IPS-NIHi7 (cell line): ENCODE results near the gene SETBP1.

Source experiments
- DNase-seq: peaks from one replicate; pipeline ENCODE4 v3.0.0; 2012; ENCODE audit warnings: mixed read lengths; ENCODE audit errors: extremely low spot score

SETBP1 gene

DNA sequence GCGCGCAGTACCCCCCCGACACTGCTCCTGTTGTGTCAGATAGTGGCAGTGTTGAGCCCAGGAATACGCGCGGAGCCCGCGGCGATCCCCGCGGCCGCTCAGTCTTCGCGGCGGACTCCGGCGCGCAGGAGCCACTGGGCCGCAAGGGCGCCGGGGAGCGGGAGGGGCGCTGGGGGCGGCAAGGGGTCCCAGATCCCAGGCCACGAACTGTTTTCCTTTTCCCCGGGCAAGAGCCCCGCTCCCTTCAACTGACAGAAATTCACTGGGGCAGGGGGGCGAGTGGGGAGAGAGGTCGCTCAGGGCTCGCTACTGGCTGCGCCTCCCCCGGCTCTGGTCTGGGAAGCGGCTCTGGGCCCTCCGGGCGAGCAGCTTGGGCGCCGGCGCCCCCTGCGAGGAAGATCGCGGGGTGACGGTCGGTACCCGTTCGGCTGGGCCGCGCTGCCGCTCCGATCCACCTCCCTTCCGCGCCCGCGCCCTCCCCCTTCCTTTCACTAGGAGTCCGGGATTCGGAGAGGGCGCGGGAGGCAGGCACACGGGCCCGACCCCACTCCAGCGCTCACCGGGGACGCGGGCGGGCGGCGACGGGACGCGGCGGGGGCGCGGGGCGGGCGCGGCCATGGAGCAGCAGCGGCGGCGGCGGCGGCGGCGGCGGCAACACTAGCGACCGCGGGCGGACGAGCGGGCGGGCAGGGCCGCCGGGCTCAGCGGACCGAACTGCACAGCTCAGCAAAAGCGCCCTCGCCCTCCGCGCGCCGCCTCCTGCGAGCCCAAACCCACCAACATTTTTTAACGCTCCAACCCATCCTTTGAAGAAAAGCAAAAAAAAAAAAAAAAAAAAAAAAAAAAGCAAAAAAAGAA lies 1.4 kb upstream of the SETBP1 start:
- peak; percentile 85 for DNase-seq

DNA sequence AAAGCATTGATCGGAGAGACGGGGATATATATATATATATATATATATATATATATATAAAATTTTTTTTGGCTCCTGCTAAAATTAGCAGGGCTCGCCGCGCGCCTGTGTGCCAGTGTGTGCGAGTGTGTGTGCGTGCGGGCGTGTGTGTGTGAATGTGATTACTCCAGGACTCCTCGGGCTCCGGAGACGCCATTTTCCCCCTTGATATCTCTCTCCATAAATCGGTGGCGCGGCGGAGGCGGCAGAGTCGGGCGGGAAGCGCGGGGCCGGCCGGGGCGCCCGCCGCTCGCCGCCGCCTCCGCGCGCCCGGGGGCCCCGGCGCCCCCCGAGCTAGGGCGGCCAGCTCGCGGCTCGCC lies 795 bp upstream of the SETBP1 start:
- peak; percentile 41 for DNase-seq

DNA sequence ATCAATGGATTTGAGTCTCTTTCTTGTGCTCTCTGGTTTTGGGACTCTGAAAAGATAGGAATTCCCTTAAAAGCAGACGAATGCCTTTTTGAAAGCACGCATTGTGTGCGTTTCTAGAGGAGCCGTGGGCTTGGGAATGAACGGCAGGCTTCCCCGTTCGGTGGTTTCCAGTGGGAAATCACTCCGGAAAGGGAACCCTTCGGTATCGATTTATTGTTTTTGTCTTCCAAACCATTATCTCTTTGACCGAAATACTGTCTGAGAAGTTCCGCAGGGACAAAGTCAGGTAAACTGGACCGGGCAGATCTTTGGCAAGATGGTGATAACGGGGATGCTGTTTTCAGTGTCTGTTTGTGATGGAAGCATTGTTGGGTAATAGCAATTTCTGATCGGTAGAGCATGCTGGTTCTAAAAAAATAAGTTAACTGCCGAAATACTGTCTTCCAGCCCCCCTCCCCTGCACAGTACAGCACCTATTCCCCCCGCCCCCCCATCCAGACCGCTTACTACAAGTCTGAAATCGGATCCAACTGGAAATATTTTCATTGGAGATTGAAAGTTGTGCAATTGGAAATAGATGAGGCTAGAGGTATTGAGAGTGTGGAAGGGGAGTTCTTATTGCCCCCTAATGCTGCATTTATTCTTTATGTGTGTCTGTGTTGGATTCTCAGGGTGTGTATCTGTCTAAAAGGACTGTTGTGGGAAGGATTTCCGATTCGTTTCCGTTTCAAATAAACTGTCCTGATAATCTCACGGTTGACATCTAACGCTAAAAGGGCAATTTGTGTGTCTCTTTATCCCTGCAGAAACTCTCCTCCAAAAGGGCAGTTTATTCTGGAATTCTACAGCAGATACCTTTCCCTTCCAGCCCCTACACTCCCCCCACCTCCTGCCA lies 635 bp downstream of the SETBP1 start:
- no peak for DNase-seq

DNA sequence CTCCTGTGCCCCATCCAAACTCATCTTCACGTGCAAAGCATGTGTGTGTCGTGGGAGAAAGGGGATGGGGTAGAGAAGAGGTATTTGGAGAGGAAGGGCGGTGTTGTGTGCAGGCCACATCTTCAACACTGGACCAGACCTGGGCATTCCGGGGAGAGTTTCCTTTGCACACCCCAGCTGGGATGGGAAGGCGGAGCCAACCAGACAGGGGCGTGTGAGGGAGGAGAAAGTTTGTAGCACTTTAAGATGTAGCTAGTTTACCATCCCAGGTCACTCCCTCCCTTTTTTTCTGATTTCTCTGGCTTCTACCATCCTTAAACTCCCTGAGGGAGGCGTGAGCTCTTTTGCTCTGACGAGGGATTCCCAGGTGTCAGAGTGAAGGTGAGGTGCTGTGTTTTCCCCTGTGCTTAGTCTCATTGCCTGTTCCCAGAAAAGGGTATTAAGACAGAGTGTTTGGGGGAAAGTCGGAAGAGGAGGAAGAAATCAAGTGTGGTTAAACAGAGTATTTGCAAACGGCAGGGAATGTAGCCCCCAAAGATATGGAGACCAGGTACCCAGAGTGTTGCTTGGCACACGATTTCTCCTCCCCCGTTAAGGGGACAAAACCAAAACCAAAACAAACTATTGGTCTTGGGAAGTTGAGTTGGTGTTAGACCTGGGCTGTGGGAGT lies 1.6 kb downstream of the SETBP1 start:
- DNase-seq: peak; percentile 43

DNA sequence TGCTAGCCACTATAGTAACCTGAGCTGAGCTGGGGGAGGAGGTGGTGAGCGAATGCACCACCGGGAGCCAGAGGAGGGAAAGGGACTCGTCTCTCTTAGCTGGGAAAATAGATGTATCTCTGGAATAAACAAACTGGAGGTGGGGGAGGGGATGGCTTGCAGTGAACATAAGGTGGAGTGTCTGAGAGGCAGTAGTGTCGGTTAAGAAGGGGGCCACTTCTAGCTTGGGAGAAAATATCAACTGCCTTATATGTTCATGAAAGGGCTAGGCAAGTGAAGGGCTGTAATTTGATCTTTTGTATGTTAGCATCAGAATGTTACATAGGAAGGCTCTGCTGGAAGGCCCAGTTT lies 2.2 kb downstream of the SETBP1 start:
- DNase-seq: peak; percentile 62

DNA sequence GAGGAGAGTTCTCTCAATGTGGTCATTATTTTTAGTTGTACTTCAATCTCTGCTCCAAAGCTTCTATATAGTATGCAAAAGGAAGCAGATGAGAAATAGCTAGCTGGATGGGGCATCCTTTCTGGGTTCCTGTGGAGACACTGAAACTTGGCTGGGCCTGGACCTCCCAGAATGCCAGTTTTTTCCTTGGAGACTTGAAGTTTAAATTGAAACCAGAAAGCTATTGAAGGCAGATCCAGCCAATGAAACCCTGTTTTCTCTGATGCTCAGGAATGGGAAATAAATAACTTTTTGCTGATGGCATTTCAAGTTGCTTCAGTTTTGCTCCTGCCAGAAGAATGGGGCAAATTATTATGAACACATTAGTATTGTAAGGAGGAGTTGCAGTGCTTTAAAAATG lies 2.9 kb downstream of the SETBP1 start:
- DNase-seq: no peak

DNA sequence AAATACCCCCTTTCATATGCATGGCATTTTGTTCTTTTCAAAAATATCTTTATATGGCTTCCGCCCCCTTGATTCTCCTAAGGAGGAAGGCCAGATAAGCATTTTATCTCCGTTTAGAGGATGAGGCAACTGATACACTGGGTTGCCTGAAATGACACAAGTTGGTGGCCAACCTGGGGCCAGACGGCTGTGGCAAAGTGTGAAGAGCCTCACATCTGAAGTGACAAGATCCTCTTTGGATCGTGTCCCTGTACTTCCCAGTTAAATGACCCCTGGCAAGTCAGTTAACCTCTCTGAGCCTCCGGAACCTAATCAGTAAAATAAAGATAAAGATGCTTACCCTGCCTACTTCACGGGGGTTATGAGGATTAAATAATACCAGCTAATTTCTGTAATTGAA lies 4.6 kb downstream of the SETBP1 start:
- no peak for DNase-seq

DNA sequence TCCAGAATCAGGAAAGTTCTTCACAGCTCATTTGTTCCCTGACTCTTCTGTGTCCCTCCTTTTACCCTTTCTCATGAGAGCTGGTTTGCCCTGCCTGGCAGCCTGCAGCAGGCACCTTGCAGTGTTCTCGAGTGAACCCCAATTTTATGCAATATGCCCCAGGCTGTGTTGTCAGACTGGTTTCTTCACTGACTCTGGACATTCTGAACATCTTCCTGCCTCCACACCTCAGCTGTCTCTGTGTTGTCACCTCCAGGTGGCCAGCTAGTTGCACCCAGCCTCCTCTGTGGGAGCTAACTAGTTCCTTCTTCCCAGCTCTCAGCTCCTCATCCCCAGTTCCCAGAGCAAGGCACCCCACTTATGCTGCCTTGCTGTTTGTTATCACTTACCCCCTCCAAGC lies 5.5 kb downstream of the SETBP1 start:
- no peak for DNase-seq

DNA sequence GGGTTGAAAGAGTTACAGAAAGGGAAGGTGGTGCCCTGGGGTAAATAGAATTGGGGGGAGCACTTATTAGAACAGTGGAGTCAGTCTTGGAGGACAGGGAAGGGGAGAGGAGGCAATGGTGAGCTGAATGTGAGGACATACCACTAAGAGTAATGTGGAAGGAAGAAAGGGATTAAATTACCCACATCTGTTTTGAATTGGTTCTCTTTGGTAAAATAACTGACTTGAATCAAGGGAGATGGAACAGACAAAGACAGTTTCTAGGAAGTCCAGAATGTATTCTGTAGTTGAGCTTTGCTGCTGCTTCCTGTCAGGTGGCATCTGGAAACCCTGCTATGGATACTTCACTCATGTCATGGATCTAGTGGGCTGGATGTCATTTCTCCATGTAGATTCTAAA lies 6.7 kb downstream of the SETBP1 start:
- no peak for DNase-seq

DNA sequence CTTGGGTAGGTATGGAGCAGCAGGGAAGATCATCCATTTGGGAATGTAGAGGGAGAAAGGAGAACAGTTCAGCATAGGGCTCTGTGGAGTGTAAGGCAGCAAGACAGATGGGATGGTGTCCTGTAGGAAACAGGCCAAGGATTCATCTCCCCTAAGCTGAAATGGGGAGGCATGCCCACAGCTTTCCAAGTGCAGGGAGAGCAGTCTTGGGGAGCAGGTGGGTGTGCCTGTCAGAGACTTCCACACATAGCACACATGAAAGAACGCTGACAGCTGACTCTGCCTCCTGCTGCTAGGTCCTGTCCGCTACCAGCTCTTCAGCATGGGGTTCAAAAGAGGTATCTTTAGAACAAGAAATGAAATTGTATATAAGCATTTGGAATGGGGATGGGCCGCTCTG lies 9.0 kb downstream of the SETBP1 start:
- DNase-seq: no peak

DNA sequence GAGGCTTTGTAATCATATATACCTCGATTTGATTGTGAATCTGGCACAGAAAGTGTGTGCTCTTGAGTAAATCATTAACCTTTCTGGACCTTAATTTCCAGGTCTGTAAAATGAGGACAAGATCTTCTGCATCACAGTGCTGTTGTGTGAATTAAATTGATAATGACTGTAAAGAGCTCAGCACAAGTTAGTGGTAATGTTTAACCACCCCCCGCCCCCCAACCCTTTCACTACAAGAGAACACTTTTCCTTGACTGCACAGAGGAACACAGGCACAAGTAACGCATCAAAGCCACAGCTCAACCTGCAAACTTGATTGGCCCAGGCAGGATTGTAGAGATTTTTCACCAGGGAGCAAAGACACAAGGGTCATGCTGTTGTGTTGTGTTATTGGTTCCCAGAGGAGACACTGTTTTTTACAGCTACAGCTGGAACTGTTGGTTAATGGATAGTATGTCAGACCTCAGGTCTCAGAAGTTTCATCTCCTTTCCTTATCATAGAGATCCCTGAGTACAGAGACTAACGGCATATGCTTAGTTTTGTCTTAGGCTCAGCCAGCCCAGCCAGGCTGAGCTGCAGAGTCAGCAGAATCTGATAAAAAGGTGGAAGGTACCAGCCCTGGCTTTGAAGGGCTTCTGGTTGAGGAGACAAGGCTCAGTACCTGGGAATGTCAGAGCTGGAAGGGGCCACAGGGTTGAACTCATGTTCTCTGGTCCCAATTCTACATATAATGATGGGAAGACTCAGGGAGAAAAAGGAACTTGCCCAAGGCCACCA lies 10.6 kb downstream of the SETBP1 start:
- no peak for DNase-seq

DNA sequence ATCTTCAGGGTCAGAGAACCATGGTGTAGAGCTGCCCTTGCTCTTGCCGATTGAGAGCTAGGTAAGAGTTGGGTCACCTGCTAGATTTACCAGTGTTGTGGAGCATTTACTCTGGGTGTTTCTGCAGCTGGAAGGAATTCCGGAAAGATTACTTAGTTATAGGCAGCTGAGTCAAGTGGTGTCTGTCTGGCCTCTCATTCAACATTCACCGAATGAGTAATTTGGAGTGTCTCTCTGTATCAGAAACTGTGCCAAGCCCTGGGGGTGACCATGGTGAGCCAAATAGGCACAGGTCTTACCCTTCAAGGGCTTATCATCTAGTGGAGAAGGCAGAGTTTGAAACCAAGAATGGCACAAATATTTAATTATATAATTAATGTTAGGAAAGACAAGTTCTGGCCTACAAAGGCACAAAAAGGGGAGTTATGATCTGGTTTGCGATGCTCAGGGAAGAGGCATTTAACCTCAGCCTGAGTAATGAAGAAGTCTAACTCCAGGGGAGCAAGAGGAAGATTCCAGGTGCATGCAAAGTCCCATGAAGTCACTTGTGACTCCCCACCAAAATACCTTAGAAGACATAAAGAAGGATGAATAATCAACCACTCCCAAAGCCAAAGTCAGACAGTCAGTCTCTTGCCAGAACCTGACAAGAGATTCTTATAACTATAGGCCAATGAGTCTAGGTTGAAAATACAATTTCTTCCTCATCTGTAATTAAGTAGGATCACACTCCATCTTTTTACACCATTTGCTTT lies 12.5 kb downstream of the SETBP1 start:
- DNase-seq: no peak

DNA sequence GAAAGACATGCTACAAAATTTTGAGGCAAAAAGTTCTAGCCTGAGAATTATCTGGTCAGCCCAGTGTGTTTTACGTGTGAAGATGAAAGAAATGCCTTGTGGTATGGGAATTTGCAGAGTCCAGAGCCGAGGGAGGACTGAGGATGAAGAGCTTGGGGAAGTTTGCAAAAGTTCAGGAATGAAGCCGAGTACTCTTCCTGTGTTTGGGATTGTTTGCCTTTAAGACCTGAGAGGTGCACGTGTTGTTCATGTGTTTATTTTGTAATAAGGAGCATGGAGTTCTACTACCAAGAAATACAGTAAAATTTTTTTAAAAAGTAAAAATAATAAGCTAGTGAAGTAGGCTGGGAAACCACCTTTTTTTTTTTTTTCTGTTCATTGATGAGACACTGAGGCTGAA lies 14.8 kb downstream of the SETBP1 start:
- no peak for DNase-seq

DNA sequence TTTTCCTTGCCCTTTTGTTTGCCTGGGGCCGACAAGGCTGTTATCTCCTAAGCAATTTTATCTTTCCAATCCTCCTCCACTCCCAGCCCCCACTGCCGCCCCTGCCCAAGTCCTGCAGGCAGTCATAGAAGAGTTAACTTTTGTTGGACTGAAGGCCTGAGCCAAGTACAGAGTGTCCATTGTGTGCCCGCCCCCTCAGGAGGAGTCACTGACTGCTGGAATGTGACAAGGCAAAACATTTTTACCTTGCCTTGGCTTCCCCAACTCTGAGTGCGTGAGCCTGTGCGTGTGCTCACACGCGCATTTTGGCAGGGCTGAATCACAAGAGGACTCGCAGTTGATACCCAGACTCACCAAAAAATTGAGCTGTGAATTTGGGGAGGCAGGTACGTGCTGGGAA lies 16.2 kb downstream of the SETBP1 start:
- peak; percentile 39 for DNase-seq

DNA sequence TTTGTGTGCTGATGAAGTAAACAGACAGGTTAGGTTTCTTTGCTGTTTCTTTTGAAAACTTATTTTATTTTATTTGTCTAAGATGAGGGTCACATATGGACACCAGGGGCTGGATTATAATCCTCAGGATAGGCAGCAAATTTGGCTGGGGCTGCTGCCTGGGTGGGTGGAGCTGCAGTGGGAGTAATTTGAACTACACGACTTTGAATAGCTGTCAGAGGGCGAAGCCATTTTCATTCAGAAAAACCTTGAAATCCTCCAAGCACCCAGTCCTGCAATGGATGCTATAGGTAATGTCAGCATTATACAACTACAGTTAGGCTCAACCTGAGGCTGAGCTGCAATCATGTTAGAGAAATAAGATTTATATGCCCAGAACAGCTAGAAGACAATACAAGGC lies 16.6 kb downstream of the SETBP1 start:
- DNase-seq: no peak

DNA sequence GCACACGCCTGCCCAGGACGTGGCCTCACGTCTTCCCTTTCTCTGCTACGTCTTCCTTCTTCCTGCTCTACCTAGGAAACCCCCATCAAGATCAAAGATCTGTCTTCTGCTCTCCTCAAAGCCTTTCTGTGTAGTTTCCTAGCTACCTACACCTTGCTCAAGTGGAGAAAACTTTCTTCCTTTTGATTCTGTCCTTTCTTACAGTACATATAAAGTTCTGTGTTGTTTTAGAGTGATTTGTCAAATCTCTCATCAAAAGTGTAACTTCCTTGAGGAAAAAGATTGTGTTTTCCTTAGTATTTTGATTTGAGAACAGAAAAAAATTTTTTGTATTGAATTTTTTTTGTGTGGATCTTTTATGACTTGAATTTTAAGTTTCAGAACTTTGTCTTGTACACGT lies 17.8 kb downstream of the SETBP1 start:
- DNase-seq: no peak

DNA sequence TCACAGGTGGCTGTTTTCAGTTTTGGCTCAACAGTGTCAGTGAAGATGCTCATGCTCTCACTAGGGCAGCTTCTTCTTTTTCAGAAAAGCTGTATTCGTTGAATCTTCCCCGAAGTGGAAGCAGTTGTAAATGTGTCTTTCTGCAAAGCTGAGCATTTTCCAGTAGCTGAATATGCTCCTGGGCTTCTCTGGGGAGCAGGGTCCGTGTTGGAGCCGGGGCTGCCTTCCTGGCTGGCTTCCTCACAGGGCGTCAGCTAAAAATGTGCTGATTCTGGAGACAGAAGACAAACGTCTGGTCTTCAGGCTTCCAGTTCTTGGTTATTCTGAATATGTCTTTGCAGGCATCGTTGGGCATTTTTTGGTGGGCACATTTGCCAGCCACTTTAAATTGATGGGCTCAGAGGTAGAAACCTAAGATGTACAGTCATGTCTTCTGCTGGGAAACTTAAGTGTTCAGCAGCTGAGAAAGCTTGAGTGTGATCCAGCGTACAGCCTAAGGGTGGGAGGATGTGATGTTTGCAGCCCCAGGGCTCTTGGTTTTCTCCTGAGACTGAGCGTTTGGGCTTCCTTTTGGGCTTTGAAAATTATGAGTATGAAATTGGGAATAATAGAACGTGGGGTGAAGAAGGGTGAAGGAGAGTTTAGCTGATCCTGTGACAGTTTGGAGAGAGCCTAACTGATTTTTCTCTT lies 19.0 kb downstream of the SETBP1 start:
- no peak for DNase-seq

DNA sequence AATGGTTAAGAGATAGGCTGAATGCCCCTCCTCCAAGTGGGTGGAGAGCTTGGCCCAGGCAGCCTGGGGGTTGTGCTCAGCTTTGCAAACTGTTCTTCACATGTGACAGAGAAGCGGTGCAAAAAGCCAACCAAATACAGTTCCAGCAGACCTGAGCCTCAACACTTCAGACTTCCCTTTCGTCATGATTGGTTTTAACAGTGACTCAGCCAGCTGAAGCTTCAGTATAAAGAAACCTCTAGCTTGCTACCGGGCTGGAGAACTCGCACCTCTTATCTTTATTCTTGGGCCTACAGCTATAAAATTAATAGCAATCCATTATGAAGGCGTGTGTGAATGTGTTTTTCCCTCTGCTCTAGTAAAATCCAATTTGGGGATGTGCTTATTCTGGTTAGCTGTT lies 20.0 kb downstream of the SETBP1 start:
- peak; percentile 41 for DNase-seq

DNA sequence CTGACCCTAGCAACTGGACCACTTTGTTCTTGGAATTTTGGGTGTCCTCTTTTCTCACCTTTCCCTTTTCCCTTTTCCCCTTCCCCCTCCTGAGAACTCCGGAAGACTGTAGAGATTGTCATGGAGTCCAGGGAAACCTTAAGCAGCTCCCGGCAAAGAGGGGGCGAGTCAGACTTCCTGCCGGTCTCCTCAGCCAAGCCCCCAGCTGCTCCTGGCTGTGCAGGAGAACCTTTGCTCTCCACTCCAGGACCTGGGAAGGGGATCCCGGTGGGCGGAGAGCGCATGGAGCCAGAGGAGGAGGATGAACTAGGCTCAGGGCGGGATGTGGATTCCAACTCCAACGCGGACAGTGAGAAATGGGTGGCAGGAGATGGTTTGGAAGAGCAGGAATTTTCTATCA lies 20.5 kb downstream of the SETBP1 start:
- DNase-seq: no peak

DNA sequence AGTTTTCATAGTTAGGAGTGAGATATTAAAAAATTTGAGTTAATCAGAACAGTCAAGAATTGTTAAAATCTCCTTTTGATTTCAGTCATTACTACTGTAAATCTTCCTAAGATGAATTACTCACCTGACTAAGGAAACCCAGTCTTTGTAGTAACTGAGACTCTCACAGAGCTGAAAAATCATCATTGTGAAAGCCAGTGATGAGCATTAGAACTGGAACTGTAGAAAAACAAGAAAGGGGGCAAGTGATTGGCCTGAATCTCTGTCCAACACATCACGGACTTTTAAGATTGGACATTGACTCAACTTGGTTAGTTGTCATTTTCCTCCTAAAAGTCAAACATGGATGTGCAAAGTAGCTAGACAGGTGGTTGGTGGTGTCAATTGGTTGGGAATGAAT lies 21.9 kb downstream of the SETBP1 start:
- DNase-seq: no peak
